Tibial nerve (tissue), 4 donors: ENCODE data around the gene AGRP. TPM values are rescaled to one million over a fixed set of nuclear protein-coding genes. Genes with fewer than 3 reads are reported as not detected.

Source experiments
- DNase-seq, 2 donors: peaks; one replicate each; pipeline ENCODE4 v3.0.0-alpha.2; 2019; ENCODE audit warnings: low spot score in 2 of 2
- H3K27ac ChIP-seq, 4 donors: fragments of 200-600 bp; sonication (generic) in 3 of 4; one replicate each; pipeline ENCODE4 v1.5.1; 2017 to 2019; ENCODE audit warnings: mild to moderate bottlenecking in 1 of 4
- H3K27me3 ChIP-seq, 2 donors: fragments of 200-600 bp; sonication (generic) in 1 of 2; one replicate each; pipeline versions ENCODE4 v1.5.1 to v1.6.0; 2017 to 2019
- H3K36me3 ChIP-seq, 3 donors: fragments of 200-600 bp; sonication (generic); one replicate each; pipeline ENCODE4 v1.5.1; 2018 to 2019
- H3K4me1 ChIP-seq, 4 donors: fragments of 200-600 bp; sonication (generic) in 3 of 4; one replicate each; pipeline ENCODE4 v1.5.1; 2017 to 2019
- H3K4me3 ChIP-seq, 4 donors: fragments of 200-600 bp; sonication (generic) in 3 of 4; one replicate each; pipeline ENCODE4 v1.5.1; 2017 to 2019; ENCODE audit warnings: mild to moderate bottlenecking in 1 of 4, moderate library complexity in 1 of 4
- H3K9me3 ChIP-seq, 4 donors: fragments of 200-600 bp; sonication (generic) in 3 of 4; one replicate each; pipeline ENCODE4 v1.5.1; 2017 to 2019
- CTCF ChIP-seq, 5 experiments: fragments of 200-600 bp in 3 of 5; fragments of 450-650 bp in 2 of 5; sonication (generic) in 3 of 5; IDR thresholded peaks; one replicate each; pipeline ENCODE4 v1.5.1; 2016 to 2019; ENCODE audit warnings: antibody characterized with exemption in 5 of 5, mild to moderate bottlenecking in 3 of 5, moderate library complexity in 2 of 5
- EP300 ChIP-seq, 2 donors: sonication (generic); formaldehyde crosslinking; IDR thresholded peaks; one replicate each; pipeline ENCODE4 v1.6.1; 2017; ENCODE audit warnings: antibody characterized with exemption in 2 of 2, mild to moderate bottlenecking in 1 of 2
- POLR2A ChIP-seq, 2 donors: fragments of 450-650 bp; IDR thresholded peaks; one replicate each; pipeline ENCODE4 v1.6.1; 2017; ENCODE audit warnings: antibody characterized with exemption in 2 of 2, mild to moderate bottlenecking in 2 of 2, moderate library complexity in 2 of 2
- WGBS, 2 donors: methylation state at CpG; one replicate each; pipeline ENCODE4 v1.1.5; 2018; 5-methylcytosine and 5-hydroxymethylcytosine counted together
- total RNA-seq, 4 donors: library from RNA; depleted of rRNA; stranded (reverse); fragments of >200 nt; gene quantifications; one replicate each; pipeline ENCODE4 v1.1.0, GENCODE V29; 2016

Gene AGRP
- total RNA-seq, 4 donors from 2014 or later = not detected

DNA sequence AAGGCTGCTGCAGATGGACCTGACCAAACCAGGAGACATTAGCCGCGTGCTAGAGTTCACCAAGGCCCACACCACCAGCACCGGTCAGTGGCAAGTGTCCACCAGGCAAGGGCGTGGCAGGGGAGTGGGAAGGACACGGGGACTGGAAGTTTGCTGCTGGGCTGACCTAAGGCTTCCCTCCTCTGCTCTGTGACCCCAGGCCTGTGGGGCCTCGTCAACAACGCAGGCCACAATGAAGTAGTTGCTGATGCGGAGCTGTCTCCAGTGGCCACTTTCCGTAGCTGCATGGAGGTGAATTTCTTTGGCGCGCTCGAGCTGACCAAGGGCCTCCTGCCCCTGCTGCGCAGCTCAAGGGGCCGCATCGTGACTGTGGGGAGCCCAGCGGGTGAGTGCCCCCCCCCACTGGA, 47.6 kb downstream of the AGRP start:
- Histone ChIP-seq H3K9me3 (no peaks in the 10 kb centered on the region), H3K27me3 (no peaks in the 10 kb centered on the region), H3K36me3 (peaks cover 0 to 55% (median 0%) of the 10 kb centered on the region in 3 donors), H3K4me1 (peaks cover 0 to 17% (median 8%) of the 10 kb centered on the region in 4 donors), H3K27ac (no peak overlapping the region), H3K4me3 (no peak overlapping the region)
- TF ChIP-seq EP300 (IDR thresholded peaks at IDR 0.05) (no peak), CTCF (IDR thresholded peaks at IDR 0.05) (no peak), POLR2A (IDR thresholded peaks at IDR 0.05) (no peak)
- WGBS, 2 donors = 80 to 95% methylated on average over 15 to 16 of the region's 16 CpGs
- DNase-seq = no peak

DNA sequence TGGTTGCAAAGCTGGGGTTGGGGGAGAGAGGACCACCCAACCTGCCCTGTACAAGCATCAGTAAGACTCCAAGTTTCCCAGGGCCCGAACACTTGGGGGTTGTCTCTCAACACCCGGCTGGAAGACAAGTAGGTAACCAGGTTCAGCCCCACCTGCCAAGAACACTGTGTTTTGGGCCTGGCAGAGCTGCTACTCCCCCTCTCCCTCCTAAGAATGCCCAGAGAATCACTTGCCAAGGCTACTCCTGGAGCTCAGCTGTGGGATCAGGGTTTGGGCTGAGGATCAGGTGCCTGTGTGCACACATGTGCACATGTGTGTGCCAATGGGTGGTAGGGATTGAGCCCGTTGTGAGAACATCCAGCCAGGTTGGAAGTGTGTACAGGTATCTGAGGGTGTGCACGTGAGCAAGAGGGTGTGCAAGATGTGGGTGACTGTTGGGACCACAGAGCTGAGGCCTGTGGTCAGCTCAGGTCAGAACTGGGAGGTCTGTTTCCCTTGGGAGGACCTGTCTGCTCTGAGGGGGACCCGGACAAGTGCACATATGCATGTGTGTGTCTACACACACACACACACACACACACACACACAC, 50.1 kb downstream of the AGRP start:
- WGBS, 2 donors = 84 to 94% methylated on average over 5 of the region's 5 CpGs
- DNase-seq = no peak
- TF ChIP-seq CTCF (IDR thresholded peaks at IDR 0.05) (no peak), EP300 (IDR thresholded peaks at IDR 0.05) (no peak), POLR2A (IDR thresholded peaks at IDR 0.05) (no peak)
- H3K4me1 ChIP-seq = peaks cover 0 to 29% (median 11%) of the 10 kb centered on the region in 4 donors
- peaks cover 0 to 30% (median 0%) of the 10 kb centered on the region in 3 donors for H3K36me3 ChIP-seq
- H3K27ac ChIP-seq = peak overlapping the region in 1 of 4 donors; percentile 73
- no peaks in the 10 kb centered on the region for H3K9me3 ChIP-seq
- H3K4me3 ChIP-seq = no peak overlapping the region
- H3K27me3 ChIP-seq = peaks cover 0 to 10% of the 10 kb centered on the region in 2 donors

Other genes with a start within 250 kb of the AGRP start
- 10 to 100 TPM; 17.3 to 45.3 (median 25.5) TPM for gene FHOD1, start 236.1 kb downstream of the AGRP start, total RNA-seq
- gene SLC9A5, start 234.6 kb downstream of the AGRP start, total RNA-seq = 1 to 10 TPM in 3 of 4 donors, under 1 TPM in 1; 0.59 to 2.0 (median 1.5) TPM
- 10 to 100 TPM; 25.6 to 42.4 (median 34.6) TPM for gene PLEKHG4, start 204.0 kb downstream of the AGRP start, total RNA-seq
- 1 to 10 TPM in 1 of 4 donors, under 1 TPM in 3; under 0.01 to 2.3 (median 0.25) TPM for gene KCTD19, start 156.8 kb downstream of the AGRP start, total RNA-seq
- gene LRRC36, start 156.7 kb downstream of the AGRP start, total RNA-seq = 1 to 10 TPM in 2 of 4 donors, under 1 TPM in 1, not detected in 1; 0.30 to 4.6 (median 2.1) TPM
- gene TPPP3, start 90.0 kb downstream of the AGRP start, total RNA-seq = 10 to 100 TPM in 2 of 4 donors, 1 to 10 TPM in 2; 5.7 to 13.6 (median 9.9) TPM
- gene ZDHHC1, start 67.1 kb downstream of the AGRP start, total RNA-seq = 10 to 100 TPM; 24.3 to 46.2 (median 32.8) TPM
- 1 to 10 TPM in 1 of 4 donors, under 1 TPM in 2, not detected in 1; 0.20 to 2.9 (median 0.60) TPM for gene HSD11B2, start 52.4 kb downstream of the AGRP start, total RNA-seq
- gene ATP6V0D1, start 2.4 kb downstream of the AGRP start, total RNA-seq = 100 to 1,000 TPM in 1 of 4 donors, 10 to 100 TPM in 3; 55.1 to 113 (median 73.7) TPM
- gene RIPOR1, start 45.3 kb upstream of the AGRP start, total RNA-seq = 100 to 1,000 TPM in 2 of 4 donors, 10 to 100 TPM in 2; 50.6 to 112 (median 85.1) TPM
- 10 to 100 TPM; 26.1 to 39.6 (median 31.8) TPM for gene CTCF, start 79.0 kb upstream of the AGRP start, total RNA-seq
- gene CARMIL2, start 161.6 kb upstream of the AGRP start, total RNA-seq = 1 to 10 TPM in 3 of 4 donors, under 1 TPM in 1; 0.66 to 6.5 (median 1.7) TPM
- 10 to 100 TPM; 18.0 to 32.3 (median 20.7) TPM for gene ACD, start 176.7 kb upstream of the AGRP start, total RNA-seq
- 10 to 100 TPM in 2 of 4 donors, 1 to 10 TPM in 2; 3.7 to 16.2 (median 9.9) TPM for gene PARD6A, start 177.4 kb upstream of the AGRP start, total RNA-seq
- 10 to 100 TPM; 32.6 to 53.8 (median 45.6) TPM for gene ENKD1, start 183.2 kb upstream of the AGRP start, total RNA-seq
- gene C16orf86, start 183.3 kb upstream of the AGRP start, total RNA-seq = 10 to 100 TPM; 15.9 to 31.2 (median 25.5) TPM
- gene GFOD2, start 235.8 kb upstream of the AGRP start, total RNA-seq = 10 to 100 TPM; 10.5 to 24.6 (median 17.2) TPM